T-helper 2 cell (primary cell): ENCODE measurements around the gene ARFGAP1.
"Not testable (repeated sequence)": the region's sequence is repeated elsewhere in the genome, so short reads cannot be mapped to it uniquely, and the experiment has no call there.

ENCODE experiments used
- DNase-seq, 5 experiments: peaks; one replicate each; pipeline versions ENCODE4 v3.0.0 to v3.0.0-alpha.2; 2012 to 2022

Gene ARFGAP1

GRCh38 chr20:63322146-63322932 is 49.7 kb downstream of the ARFGAP1 start:
- peak in 1 of 5 experiments; percentile 7 for DNase-seq

GRCh38 chr20:63322933-63323273 is 50.3 kb downstream of the ARFGAP1 start:
- DNase-seq, result no peak

- DNase-seq, result no peak
Observed at GRCh38 chr20:63323357-63323981, 50.9 kb downstream of the ARFGAP1 start.

- peak in 2 of 5 experiments; percentile 0 to 3 for DNase-seq
Observed at GRCh38 chr20:63325021-63325471, 52.4 kb downstream of the ARFGAP1 start.

- peak in 2 of 5 experiments; percentile 1 to 2 for DNase-seq
Observed at GRCh38 chr20:63325554-63326313, 53.1 kb downstream of the ARFGAP1 start.

- peak in 1 of 5 experiments; percentile 44 for DNase-seq
Observed at GRCh38 chr20:63326314-63327230, 54.0 kb downstream of the ARFGAP1 start.

- no peak for DNase-seq
Observed at GRCh38 chr20:63327231-63327745, 54.7 kb downstream of the ARFGAP1 start.

GRCh38 chr20:63328026-63328700 is 55.5 kb downstream of the ARFGAP1 start:
- no peak for DNase-seq

- no peak for DNase-seq
Observed at GRCh38 chr20:63328718-63329275, 56.2 kb downstream of the ARFGAP1 start.

GRCh38 chr20:63329331-63330083 is 56.9 kb downstream of the ARFGAP1 start:
- no peak for DNase-seq

- DNase-seq, result no peak
Observed at GRCh38 chr20:63330084-63330760, 57.6 kb downstream of the ARFGAP1 start.

- no peak for DNase-seq
Observed at GRCh38 chr20:63330940-63331339, 58.3 kb downstream of the ARFGAP1 start.

GRCh38 chr20:63331741-63332400 is 59.3 kb downstream of the ARFGAP1 start:
- no peak for DNase-seq

- no peak for DNase-seq
Observed at GRCh38 chr20:63332488-63333240, 60.1 kb downstream of the ARFGAP1 start.

- no peak for DNase-seq
Observed at GRCh38 chr20:63333241-63333836, 60.7 kb downstream of the ARFGAP1 start.

GRCh38 chr20:63334356-63334755 is 61.7 kb downstream of the ARFGAP1 start:
- no peak for DNase-seq

- not testable (repeated sequence) for DNase-seq
Observed at GRCh38 chr20:63335060-63335459, 62.4 kb downstream of the ARFGAP1 start.

GRCh38 chr20:63335711-63336110 is 63.1 kb downstream of the ARFGAP1 start:
- DNase-seq, result no peak
